GM18505 (cell line): Measurements from ENCODE around the gene CAMSAP1.

Experiments used
- ATAC-seq: cut with Tn5 transposase; IDR thresholded peaks from one replicate; pipeline ENCODE4 v1.9.1; 2021; ENCODE audit not compliant: unreplicated experiment
- POLR2A ChIP-seq: IDR thresholded peaks from 4 replicates; pipeline ENCODE4 v1.6.1; 2011; ENCODE audit warnings: borderline replicate concordance; ENCODE audit not compliant: insufficient read depth, insufficient read length; ENCODE audit errors: extremely low read depth

The CAMSAP1 gene

GRCh38 chr9:135827301-135827700, 80.0 kb downstream of the CAMSAP1 start:
- TF ChIP-seq POLR2A = no peak
- no peak for ATAC-seq

- TF ChIP-seq POLR2A = no peak
- no peak for ATAC-seq
These were observed 81.2 kb downstream of the CAMSAP1 start for GRCh38 chr9:135826188-135826545.

GRCh38 chr9:135825435-135826187, 81.7 kb downstream of the CAMSAP1 start:
- TF ChIP-seq POLR2A = no peak
- ATAC-seq = no peak

GRCh38 chr9:135823036-135823435, 84.3 kb downstream of the CAMSAP1 start:
- ATAC-seq = no peak
- TF ChIP-seq POLR2A = no peak

GRCh38 chr9:135822374-135822755, 85.0 kb downstream of the CAMSAP1 start:
- no peak for ATAC-seq
- no peak for TF ChIP-seq POLR2A

- no peak for TF ChIP-seq POLR2A
- ATAC-seq = no peak
These were observed 85.5 kb downstream of the CAMSAP1 start for GRCh38 chr9:135821733-135822373.

DNA sequence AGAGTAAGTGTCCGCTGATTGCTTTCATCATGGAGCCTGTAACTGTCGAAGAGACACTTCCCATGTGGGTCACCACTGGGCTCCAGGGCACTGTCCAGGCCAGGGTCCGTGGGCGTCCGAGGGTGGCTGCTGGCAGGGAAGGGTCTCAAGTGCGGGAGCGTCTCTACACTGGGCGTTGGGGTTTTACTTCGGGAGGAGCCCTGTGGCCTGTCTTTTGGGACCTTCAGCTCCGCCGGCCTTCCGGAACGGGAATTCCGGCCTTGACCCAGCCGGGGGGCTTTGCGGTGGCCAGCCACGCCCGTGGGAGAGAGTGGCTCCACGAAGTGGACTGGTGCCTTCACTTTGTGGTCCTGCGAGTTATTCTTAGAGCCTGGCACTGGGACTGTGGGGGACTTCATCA, 86.2 kb downstream of the CAMSAP1 start:
- no peak for TF ChIP-seq POLR2A
- no peak for ATAC-seq

- no peak for ATAC-seq
- no peak for TF ChIP-seq POLR2A
These were observed 86.7 kb downstream of the CAMSAP1 start for GRCh38 chr9:135820661-135821060.

- ATAC-seq = no peak
- TF ChIP-seq POLR2A = no peak
These were observed 87.4 kb downstream of the CAMSAP1 start for GRCh38 chr9:135819905-135820304.

GRCh38 chr9:135818718-135819475, 88.4 kb downstream of the CAMSAP1 start:
- TF ChIP-seq POLR2A = no peak
- no peak for ATAC-seq

DNA sequence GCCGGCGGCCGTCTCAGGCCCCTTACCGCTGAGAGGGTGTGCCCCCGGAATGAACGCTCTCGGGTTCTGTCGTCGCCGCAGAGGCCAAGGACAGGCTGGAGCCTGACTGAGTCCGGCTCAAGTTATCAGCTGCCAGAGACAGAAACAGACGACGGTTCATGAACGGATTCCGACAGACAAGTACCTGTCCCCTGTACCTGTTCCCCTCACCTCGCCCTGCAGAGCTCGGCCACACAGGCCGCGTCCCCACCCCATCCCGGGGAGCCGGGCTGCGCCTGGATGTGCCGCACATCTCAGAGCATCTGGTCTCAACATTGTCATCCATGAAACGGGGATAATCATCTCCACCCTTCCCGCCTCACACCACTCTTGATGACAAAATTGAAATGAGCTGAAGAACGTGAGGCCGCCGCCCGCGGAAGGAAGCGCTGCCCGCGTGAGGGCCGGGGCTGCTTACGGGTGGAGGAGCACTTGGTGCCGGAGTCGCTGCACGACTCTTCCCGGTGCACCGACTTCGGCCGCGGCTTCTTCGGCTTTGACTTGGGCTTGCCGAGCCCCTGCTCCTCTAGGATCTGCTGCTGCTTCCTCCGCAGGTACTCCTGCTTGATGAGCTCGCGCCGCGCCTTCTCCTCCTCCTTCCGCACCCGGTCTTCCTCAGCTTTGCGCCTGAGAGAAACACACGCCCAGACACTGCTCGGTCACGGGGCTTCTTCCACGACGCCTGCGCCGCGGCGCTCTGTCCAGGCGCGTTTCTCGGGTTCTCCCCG, 89.2 kb downstream of the CAMSAP1 start:
- TF ChIP-seq POLR2A = no peak
- no peak for ATAC-seq

DNA sequence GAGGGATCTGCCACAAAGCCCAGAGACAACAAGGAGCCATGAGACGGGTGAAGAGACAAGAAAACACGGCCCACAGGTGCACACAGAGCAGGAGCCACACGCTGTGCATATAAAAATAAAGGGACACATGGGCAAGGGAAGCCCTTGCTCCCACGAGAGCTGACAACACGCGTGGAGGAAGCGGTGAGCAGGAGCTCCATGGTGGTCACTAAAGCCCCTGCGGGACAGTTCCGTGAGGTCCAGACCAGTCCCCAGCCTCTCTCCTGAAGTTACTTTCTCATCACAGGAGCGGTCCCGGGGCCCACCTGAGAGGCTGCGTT, 90.7 kb downstream of the CAMSAP1 start:
- no peak for TF ChIP-seq POLR2A
- no peak for ATAC-seq
